NCI-H2196 (cell line): ENCODE data around the gene DIDO1.
"Not testable (repeated sequence)": the region's sequence is repeated elsewhere in the genome, so short reads cannot be mapped to it uniquely, and the experiment has no call there.

Source experiments
- DNase-seq: peaks from one replicate; lab custom pipeline; 2025; ENCODE audit not compliant: unreplicated experiment; lab: John Stamatoyannopoulos, UW

Gene DIDO1

GRCh38 chr20:62858058-62858830 lies 68.1 kb downstream of the DIDO1 start:
- no peak for DNase-seq

GRCh38 chr20:62856931-62857619 lies 69.2 kb downstream of the DIDO1 start:
- DNase-seq: no peak

- DNase-seq: no peak
Measured at GRCh38 chr20:62855120-62855519, 71.2 kb downstream of the DIDO1 start.

GRCh38 chr20:62854121-62854520 lies 72.2 kb downstream of the DIDO1 start:
- no peak for DNase-seq

GRCh38 chr20:62853304-62853703 lies 73.0 kb downstream of the DIDO1 start:
- DNase-seq: not testable (repeated sequence)

- no peak for DNase-seq
Measured at GRCh38 chr20:62852841-62853240, 73.5 kb downstream of the DIDO1 start.

GRCh38 chr20:62852196-62852595 lies 74.1 kb downstream of the DIDO1 start:
- no peak for DNase-seq

GRCh38 chr20:62850333-62850974 lies 75.9 kb downstream of the DIDO1 start:
- DNase-seq: no peak

GRCh38 chr20:62849431-62849830 lies 76.9 kb downstream of the DIDO1 start:
- DNase-seq: no peak

- not testable (repeated sequence) for DNase-seq
Measured at GRCh38 chr20:62848917-62849316, 77.4 kb downstream of the DIDO1 start.

- no peak for DNase-seq
Measured at GRCh38 chr20:62846166-62846890, 80.0 kb downstream of the DIDO1 start.

- no peak for DNase-seq
Measured at GRCh38 chr20:62845416-62846160, 80.7 kb downstream of the DIDO1 start.

- no peak for DNase-seq
Measured at GRCh38 chr20:62844182-62844581, 82.1 kb downstream of the DIDO1 start.

- no peak for DNase-seq
Measured at GRCh38 chr20:62843656-62844055, 82.6 kb downstream of the DIDO1 start.

- no peak for DNase-seq
Measured at GRCh38 chr20:62841705-62842212, 84.5 kb downstream of the DIDO1 start.

GRCh38 chr20:62840244-62841197 lies 85.8 kb downstream of the DIDO1 start:
- DNase-seq: no peak

- no peak for DNase-seq
Measured at GRCh38 chr20:62839816-62840215, 86.5 kb downstream of the DIDO1 start.

GRCh38 chr20:62839261-62839660 lies 87.0 kb downstream of the DIDO1 start:
- no peak for DNase-seq

- no peak for DNase-seq
Measured at GRCh38 chr20:62838128-62838891, 88.0 kb downstream of the DIDO1 start.
